IPS DF 19.7 (cell line): ENCODE measurements around the gene GBP1.

Experiments
- DNase-seq: peaks from one replicate; pipeline ENCODE4 v3.0.0-alpha.2; 2013; ENCODE audit warnings: low read depth, low spot score

Gene GBP1

GRCh38 chr1:89005286-89006151 lies 59.5 kb downstream of the GBP1 start:
- DNase-seq, result no peak
